C4-2B (cell line): ENCODE data around the gene SETBP1.

ENCODE experiments used
- CTCF ChIP-seq: fragments of 450-650 bp; conservative IDR thresholded peaks from 2 replicates; pipeline ENCODE4 v1.5.1; 2017; ENCODE audit warnings: mild to moderate bottlenecking
- ZFX ChIP-seq: fragments of 450-650 bp; IDR thresholded peaks from 2 replicates; pipeline ENCODE4 v1.6.1; 2017

- TF ChIP-seq CTCF: no peak
- no peak for TF ChIP-seq ZFX
Observed at GRCh38 chr18:44844486-44844885, 163.8 kb downstream of the SETBP1 start.
